ENCODE data around the gene CAPN13.
"Not testable (repeated sequence)": the region's sequence is repeated elsewhere in the genome, so short reads cannot be mapped to it uniquely, and the experiment has no call there.

Gene CAPN13

DNA sequence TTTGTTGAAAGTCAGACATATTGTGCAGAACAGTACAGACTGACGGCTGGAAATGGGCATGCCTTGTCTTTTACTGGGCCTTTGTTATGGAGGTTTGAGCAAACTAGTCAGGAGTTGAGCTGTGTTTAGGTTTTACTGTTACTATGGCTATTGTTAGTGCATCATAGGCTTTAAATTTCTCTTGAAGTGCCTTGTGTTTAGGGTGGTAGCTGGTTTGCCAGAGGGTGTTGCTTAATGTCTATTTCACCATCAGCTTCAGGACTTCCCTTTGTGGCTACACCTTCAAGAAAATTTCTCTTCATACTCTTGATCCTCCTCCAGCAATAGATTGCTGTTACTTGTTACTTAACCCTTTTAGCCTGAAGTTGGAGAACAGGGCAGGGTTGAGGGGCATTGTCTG lies 104.6 kb downstream of the CAPN13 start:
- no peak overlapping the region for H3K4me2 ChIP-seq (ENCODE audit: low read length)
- H3K27ac ChIP-seq (ENCODE audit: low read depth, low read length, poor library complexity, severe bottlenecking) = no peak overlapping the region
- no peaks in the 10 kb centered on the region for H3K9me2 ChIP-seq (ENCODE audit: low read depth, low read length)
- H3K9ac ChIP-seq (ENCODE audit: low read length) = no peak overlapping the region
- no peak overlapping the region for H2AFZ ChIP-seq (ENCODE audit: low read length)
- no peak overlapping the region for H3K4me3 ChIP-seq (ENCODE audit: low read depth, low read length, poor library complexity, severe bottlenecking)
- H3K79me2 ChIP-seq (ENCODE audit: insufficient read depth, low read length) = no peaks in the 10 kb centered on the region
- H4K20me1 ChIP-seq (ENCODE audit: insufficient read depth, low read length) = no peaks in the 10 kb centered on the region
- H3K27me3 ChIP-seq (ENCODE audit: insufficient read depth, low read length) = no peaks in the 10 kb centered on the region; the same call in 1 of the 2 replicates
- H3K36me3 ChIP-seq (ENCODE audit: insufficient read depth, low read length) = no peaks in the 10 kb centered on the region
- H3F3A ChIP-seq (ENCODE audit: insufficient read depth, low read length) = no peaks in the 10 kb centered on the region
- H3K9me3 ChIP-seq (ENCODE audit: low read length) = peaks cover 15% of the 10 kb centered on the region
- H3K4me1 ChIP-seq (ENCODE audit: insufficient read depth, low read length, severe bottlenecking) = no peaks in the 10 kb centered on the region
- TF ChIP-seq, protein P1, sequence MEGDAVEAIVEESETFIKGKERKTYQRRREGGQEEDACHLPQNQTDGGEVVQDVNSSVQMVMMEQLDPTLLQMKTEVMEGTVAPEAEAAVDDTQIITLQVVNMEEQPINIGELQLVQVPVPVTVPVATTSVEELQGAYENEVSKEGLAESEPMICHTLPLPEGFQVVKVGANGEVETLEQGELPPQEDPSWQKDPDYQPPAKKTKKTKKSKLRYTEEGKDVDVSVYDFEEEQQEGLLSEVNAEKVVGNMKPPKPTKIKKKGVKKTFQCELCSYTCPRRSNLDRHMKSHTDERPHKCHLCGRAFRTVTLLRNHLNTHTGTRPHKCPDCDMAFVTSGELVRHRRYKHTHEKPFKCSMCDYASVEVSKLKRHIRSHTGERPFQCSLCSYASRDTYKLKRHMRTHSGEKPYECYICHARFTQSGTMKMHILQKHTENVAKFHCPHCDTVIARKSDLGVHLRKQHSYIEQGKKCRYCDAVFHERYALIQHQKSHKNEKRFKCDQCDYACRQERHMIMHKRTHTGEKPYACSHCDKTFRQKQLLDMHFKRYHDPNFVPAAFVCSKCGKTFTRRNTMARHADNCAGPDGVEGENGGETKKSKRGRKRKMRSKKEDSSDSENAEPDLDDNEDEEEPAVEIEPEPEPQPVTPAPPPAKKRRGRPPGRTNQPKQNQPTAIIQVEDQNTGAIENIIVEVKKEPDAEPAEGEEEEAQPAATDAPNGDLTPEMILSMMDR (IDR thresholded peaks at IDR 0.05; ENCODE audit: low read length) = no peak
- TF ChIP-seq EZH2 (IDR thresholded peaks at IDR 0.05; ENCODE audit: borderline replicate concordance, low read length) = no peak

DNA sequence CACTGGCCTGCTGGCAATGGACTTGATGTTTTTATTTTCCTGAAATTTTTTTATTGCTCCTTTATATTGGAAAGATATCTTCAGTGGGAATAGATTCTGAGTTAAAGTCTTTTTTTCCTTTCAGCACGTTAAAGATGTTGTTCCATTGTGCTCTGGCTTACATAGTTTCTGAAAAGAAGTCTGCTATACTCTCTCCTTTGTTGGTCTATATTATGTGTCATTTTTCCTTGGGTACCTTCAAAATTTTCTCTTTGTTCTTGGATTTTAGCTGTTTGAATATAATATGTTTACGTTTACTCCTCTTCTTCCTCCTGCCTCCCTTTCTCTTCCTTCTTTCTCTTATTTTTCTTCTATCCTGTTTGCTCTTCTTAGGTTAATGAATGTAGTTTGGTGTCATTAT lies 105.5 kb downstream of the CAPN13 start:
- Histone ChIP-seq H3K79me2 (ENCODE audit: insufficient read depth, low read length) (no peaks in the 10 kb centered on the region), H3K36me3 (ENCODE audit: insufficient read depth, low read length) (no peaks in the 10 kb centered on the region), H3K4me2 (ENCODE audit: low read length) (no peak overlapping the region), H3K9ac (ENCODE audit: low read length) (no peak overlapping the region), H3K27ac (ENCODE audit: low read depth, low read length, poor library complexity, severe bottlenecking) (no peak overlapping the region), H4K20me1 (ENCODE audit: insufficient read depth, low read length) (no peaks in the 10 kb centered on the region), H3K27me3 (ENCODE audit: insufficient read depth, low read length) (no peaks in the 10 kb centered on the region; the same call in 1 of the 2 replicates), H3K4me1 (ENCODE audit: insufficient read depth, low read length, severe bottlenecking) (no peaks in the 10 kb centered on the region), H2AFZ (ENCODE audit: low read length) (no peak overlapping the region), H3K4me3 (ENCODE audit: low read depth, low read length, poor library complexity, severe bottlenecking) (no peak overlapping the region), H3K9me3 (ENCODE audit: low read length) (peaks cover 15% of the 10 kb centered on the region), H3K9me2 (ENCODE audit: low read depth, low read length) (no peaks in the 10 kb centered on the region), H3F3A (ENCODE audit: insufficient read depth, low read length) (no peaks in the 10 kb centered on the region)
- TF ChIP-seq EZH2 (IDR thresholded peaks at IDR 0.05; ENCODE audit: borderline replicate concordance, low read length) = no peak
- TF ChIP-seq, protein P1 (IDR thresholded peaks at IDR 0.05; ENCODE audit: low read length) = no peak

DNA sequence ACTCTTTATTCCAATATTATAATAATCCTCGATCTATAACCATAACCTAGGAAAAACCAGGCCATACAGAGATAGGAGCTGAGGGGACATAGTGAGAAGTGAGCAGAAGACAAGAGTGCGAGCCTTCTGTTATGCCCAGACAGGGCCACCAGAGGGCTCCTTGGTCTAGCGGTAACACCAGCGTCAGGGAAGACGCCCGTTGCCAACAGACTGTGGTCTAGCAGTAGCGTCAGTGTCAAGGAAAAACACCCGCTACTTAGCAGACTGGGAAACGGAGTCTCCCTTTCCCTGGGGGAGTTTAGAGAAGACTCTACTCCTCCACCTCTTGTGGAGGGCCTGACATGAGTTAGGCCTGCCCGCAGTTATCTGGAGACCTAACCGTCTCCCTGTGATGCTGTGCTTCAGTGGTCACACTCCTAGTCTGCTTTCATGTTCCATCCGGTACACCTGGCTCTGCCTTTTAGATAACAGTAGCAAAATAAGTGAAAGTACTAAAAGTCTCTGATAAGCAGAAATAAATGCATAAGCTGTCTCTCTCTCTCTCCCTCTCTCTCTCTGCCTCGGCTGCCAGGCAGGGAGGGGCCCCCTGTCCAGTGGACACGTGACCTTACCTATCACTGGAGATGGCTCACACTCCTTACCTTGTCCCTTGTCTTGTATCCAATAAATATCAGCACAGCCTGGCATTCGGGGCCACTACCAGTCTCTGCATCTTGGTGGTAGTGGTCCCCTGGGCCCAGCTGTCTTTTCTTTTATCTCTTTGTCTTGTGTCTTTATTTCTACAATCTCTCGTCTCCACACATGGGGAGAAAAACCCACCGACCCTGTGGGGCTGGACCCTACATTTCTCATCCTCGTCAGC lies 109.8 kb downstream of the CAPN13 start:
- not testable (repeated sequence) for H4K20me1 ChIP-seq (ENCODE audit: insufficient read depth, low read length); H3F3A ChIP-seq (ENCODE audit: insufficient read depth, low read length); H3K9me3 ChIP-seq (ENCODE audit: low read length); H3K4me1 ChIP-seq (ENCODE audit: insufficient read depth, low read length, severe bottlenecking); H3K27ac ChIP-seq (ENCODE audit: low read depth, low read length, poor library complexity, severe bottlenecking); H3K36me3 ChIP-seq (ENCODE audit: insufficient read depth, low read length); H3K27me3 ChIP-seq (ENCODE audit: insufficient read depth, low read length); H3K79me2 ChIP-seq (ENCODE audit: insufficient read depth, low read length); H3K9ac ChIP-seq (ENCODE audit: low read length); H3K9me2 ChIP-seq (ENCODE audit: low read depth, low read length); H2AFZ ChIP-seq (ENCODE audit: low read length)
- TF ChIP-seq, protein P1 (IDR thresholded peaks at IDR 0.05; ENCODE audit: low read length) = peak; percentile 44
- H3K4me3 ChIP-seq (ENCODE audit: low read depth, low read length, poor library complexity, severe bottlenecking) = peak overlapping the region; percentile 32
- H3K4me2 ChIP-seq (ENCODE audit: low read length) = peak overlapping the region; percentile 57
